ENCODE data around the gene TPST1.

TPST1 gene

DNA sequence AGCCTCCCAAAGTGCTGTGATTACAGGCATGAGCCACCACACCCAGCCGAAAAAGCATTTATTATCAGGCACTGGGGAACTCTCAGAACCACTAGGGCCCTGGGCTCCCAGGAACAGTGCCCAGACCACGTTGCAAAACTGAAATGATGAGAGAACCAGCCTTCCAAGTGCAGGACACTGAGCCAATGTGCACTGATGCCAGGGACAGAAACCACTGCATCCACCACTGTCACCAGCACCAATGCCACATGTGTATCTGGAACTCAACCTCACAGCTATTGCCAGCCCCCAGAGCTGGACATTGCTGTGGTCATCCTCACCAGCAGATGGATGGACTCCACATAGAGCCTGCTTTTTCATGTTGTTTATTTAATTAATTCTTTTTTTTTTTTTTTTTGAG, 28.2 kb upstream of the TPST1 start:
- no peaks in the 10 kb centered on the region for H3K27me3 ChIP-seq (ENCODE audit: insufficient read depth, low read depth, severe bottlenecking)
- H3K27ac ChIP-seq = no peak overlapping the region
- TF ChIP-seq, protein P1, sequence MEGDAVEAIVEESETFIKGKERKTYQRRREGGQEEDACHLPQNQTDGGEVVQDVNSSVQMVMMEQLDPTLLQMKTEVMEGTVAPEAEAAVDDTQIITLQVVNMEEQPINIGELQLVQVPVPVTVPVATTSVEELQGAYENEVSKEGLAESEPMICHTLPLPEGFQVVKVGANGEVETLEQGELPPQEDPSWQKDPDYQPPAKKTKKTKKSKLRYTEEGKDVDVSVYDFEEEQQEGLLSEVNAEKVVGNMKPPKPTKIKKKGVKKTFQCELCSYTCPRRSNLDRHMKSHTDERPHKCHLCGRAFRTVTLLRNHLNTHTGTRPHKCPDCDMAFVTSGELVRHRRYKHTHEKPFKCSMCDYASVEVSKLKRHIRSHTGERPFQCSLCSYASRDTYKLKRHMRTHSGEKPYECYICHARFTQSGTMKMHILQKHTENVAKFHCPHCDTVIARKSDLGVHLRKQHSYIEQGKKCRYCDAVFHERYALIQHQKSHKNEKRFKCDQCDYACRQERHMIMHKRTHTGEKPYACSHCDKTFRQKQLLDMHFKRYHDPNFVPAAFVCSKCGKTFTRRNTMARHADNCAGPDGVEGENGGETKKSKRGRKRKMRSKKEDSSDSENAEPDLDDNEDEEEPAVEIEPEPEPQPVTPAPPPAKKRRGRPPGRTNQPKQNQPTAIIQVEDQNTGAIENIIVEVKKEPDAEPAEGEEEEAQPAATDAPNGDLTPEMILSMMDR (IDR thresholded peaks at IDR 0.05; ENCODE audit: low read depth, low read length) = no peak
- no peak for DNase-seq
- H3K36me3 ChIP-seq = no peaks in the 10 kb centered on the region
- no peak overlapping the region for H3K4me3 ChIP-seq (ENCODE audit: low read depth, low read length)
- H3K9me3 ChIP-seq (ENCODE audit: severe bottlenecking) = peaks cover 3% of the 10 kb centered on the region

DNA sequence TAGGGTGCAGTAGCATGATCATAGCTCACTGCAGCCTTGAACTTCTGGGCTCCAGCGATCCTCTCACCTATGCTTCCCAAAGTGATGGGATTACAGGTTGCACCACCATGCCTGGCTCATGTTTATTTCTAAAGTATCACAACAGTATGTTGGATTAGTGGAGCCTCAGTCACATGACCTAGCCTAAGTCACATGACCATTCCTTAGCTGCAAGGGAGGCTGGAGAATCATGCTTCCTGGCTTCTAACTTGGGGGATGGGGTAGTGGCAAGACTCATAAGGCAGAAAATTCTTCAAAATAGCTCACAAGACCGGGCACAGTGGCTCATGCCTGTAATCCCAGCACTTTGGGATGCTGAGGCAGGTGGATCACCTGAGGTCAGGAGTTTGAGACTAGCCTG, 26.9 kb upstream of the TPST1 start:
- no peaks in the 10 kb centered on the region for H3K27me3 ChIP-seq (ENCODE audit: insufficient read depth, low read depth, severe bottlenecking)
- H3K27ac ChIP-seq = no peak overlapping the region
- DNase-seq = no peak
- no peaks in the 10 kb centered on the region for H3K36me3 ChIP-seq
- TF ChIP-seq, protein P1 (IDR thresholded peaks at IDR 0.05; ENCODE audit: low read depth, low read length) = no peak
- no peak overlapping the region for H3K4me3 ChIP-seq (ENCODE audit: low read depth, low read length)
- peaks cover 3% of the 10 kb centered on the region for H3K9me3 ChIP-seq (ENCODE audit: severe bottlenecking)

DNA sequence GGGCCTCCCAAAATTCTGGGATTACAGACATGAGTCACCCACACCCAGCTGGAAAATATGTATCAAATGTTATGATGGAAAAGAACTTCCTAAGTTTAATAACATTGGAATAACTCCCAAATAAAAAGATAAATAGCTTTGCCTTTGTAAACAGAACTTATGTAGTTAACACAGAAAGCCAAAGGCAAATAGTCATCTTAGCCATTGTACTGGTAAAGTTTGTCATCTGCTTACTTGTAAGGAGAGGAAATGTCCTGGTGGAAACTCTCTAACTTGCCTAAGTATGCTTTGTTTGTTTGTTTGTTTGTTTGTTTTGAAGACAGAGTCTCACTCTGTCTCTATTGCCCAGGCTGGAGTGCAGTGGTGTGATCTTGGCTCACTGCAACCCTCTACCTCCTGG, 23.8 kb upstream of the TPST1 start:
- no peak for DNase-seq
- H3K27me3 ChIP-seq (ENCODE audit: insufficient read depth, low read depth, severe bottlenecking) = no peaks in the 10 kb centered on the region
- no peak overlapping the region for H3K4me3 ChIP-seq (ENCODE audit: low read depth, low read length)
- H3K27ac ChIP-seq = no peak overlapping the region
- TF ChIP-seq, protein P1 (IDR thresholded peaks at IDR 0.05; ENCODE audit: low read depth, low read length) = no peak
- H3K36me3 ChIP-seq = no peaks in the 10 kb centered on the region
- H3K9me3 ChIP-seq (ENCODE audit: severe bottlenecking) = peaks cover 3% of the 10 kb centered on the region

DNA sequence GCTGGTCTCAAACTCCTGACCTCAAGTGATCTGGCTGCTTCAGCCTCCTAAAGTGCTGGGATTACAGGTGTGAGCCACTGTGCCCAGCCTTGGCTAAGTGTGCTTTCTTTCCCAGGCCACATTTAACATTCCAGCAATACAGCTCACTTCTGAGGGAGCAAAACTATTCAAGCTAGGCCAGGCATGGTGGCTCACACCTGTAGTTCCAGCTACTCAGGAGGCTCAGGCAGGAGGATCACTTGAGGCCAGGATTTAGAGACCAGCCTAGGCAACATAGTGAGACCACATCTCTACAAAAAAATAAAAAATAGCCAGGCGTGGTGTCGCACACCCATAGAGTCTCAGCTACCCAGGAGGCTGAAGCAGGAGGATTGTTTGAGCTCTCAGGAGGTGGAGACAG, 23.3 kb upstream of the TPST1 start:
- no peak overlapping the region for H3K27ac ChIP-seq
- TF ChIP-seq, protein P1 (IDR thresholded peaks at IDR 0.05; ENCODE audit: low read depth, low read length) = no peak
- no peaks in the 10 kb centered on the region for H3K36me3 ChIP-seq

DNA sequence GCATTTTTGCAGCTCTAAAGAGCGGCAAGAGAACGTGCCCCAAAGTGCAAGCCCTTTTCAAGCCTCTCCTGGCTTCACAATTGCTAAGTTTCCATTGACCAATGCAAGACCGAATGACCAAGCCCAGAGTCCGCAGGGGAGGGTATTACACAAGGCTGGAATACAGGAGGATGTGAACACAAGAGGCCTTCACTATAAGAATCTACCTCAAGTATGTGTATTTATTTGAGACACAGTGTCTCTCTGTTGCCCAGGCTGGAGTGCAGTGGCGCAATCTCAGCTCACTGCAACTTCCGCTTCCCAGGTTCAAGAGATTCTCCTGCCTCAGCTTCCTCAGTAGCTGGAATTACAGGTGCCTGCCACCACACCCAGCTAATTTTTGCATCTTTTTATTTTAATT, 22.2 kb upstream of the TPST1 start:
- H3K4me3 ChIP-seq (ENCODE audit: low read depth, low read length) = no peak overlapping the region
- H3K9me3 ChIP-seq (ENCODE audit: severe bottlenecking) = peaks cover 3% of the 10 kb centered on the region
- no peak overlapping the region for H3K27ac ChIP-seq
- H3K36me3 ChIP-seq = no peaks in the 10 kb centered on the region
- DNase-seq = no peak
- TF ChIP-seq, protein P1 (IDR thresholded peaks at IDR 0.05; ENCODE audit: low read depth, low read length) = no peak
- H3K27me3 ChIP-seq (ENCODE audit: insufficient read depth, low read depth, severe bottlenecking) = no peaks in the 10 kb centered on the region

More for the DNA sequence above, 23.3 kb upstream of the TPST1 start:
- H3K9me3 ChIP-seq (ENCODE audit: severe bottlenecking) = peaks cover 3% of the 10 kb centered on the region
- no peak overlapping the region for H3K4me3 ChIP-seq (ENCODE audit: low read depth, low read length)
- no peak for DNase-seq
- no peaks in the 10 kb centered on the region for H3K27me3 ChIP-seq (ENCODE audit: insufficient read depth, low read depth, severe bottlenecking)

DNA sequence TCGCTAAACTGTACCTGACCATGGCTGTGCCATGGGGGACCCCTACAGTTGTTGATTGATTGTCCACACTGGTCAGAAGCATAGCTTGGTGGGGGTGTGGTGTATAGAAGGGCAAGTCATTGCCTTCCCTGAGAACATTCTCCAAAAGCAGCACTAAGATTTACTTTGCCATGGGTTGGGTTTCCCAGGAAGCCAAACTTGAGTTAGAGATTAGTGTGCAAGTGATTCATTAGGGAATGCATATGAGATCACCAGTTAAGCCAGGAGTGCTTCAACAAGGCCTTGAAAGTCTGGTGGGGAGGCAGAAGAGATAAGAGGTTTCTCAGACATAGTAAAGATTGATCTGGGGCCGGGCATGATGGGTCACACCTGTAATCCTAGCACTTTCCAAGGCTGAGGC, 21.4 kb upstream of the TPST1 start:
- peak; percentile 33 for DNase-seq
- no peak overlapping the region for H3K4me3 ChIP-seq (ENCODE audit: low read depth, low read length)
- TF ChIP-seq, protein P1 (IDR thresholded peaks at IDR 0.05; ENCODE audit: low read depth, low read length) = no peak

More for the DNA sequence above, 21.4 kb upstream of the TPST1 start:
- H3K9me3 ChIP-seq (ENCODE audit: severe bottlenecking) = no peaks in the 10 kb centered on the region
- no peak overlapping the region for H3K27ac ChIP-seq
- no peaks in the 10 kb centered on the region for H3K36me3 ChIP-seq
- H3K27me3 ChIP-seq (ENCODE audit: insufficient read depth, low read depth, severe bottlenecking) = no peaks in the 10 kb centered on the region
